Measurements from ENCODE around the gene TNPO1.

GRCh38 chr5:72831685-72832084 is 15.2 kb downstream of the TNPO1 start:
- TF ChIP-seq CTCF (IDR thresholded peaks at IDR 0.05) (no peak), POLR2A (IDR thresholded peaks at IDR 0.05) (no peak)

All from adrenal gland (tissue), 5 donors.